GM08714 (cell line): Measurements from ENCODE around the gene NES.

Experiments
- H3K4me3 ChIP-seq: fragments of 200-500 bp; sonication (Bioruptor generic); 2 replicates; pipeline ENCODE4 v1.5.1; 2014; ENCODE audit warnings: mild to moderate bottlenecking, low read length, inconsistent platforms
- ZNF274 ChIP-seq: IDR thresholded peaks from 2 replicates; pipeline ENCODE4 v1.6.1; 2012; ENCODE audit warnings: mild to moderate bottlenecking, low read depth, low read length

NES gene

DNA sequence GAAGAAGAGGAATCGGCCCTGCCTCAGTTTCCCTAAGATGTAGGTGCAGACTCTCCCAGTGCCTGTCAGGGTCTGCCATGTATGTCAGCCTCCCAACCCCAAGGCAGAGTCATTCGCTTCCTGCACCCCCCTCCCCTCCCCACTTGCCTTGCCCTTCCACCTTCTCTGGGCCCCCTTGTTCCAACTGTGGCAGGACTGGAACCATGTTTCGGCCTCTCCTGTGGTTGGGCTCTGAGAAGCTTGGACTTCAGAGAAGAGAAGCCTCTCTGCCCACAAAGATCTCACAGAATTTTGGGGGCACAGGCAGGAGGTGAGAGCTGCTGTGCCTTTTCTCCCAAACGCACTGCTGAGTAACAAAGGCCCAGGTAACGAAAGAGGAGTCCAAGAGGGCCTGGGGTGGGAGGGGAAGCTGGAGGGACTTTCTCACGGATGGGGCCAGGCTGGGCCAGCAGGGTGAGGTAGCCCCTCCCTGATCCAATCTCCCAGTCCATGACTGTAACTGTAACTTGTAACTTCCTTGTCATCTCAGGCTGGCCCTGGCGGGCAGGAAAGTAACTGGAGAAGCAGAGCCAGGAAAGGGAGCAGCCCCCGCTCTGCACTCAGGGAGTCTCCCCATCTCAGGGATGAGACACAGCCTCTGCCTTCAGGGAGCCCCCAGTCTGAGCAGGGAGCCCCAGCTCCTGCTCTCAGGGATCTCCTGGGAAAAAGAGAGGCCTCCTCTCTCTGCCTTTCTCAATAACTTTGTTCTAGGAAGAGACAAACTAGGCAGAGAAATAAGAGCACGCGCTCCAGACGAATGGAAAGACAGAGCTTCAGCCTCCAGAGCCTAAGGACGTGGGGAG lies 16.9 kb upstream of the NES start:
- H3K4me3 ChIP-seq: no peak overlapping the region
- no peak for TF ChIP-seq ZNF274

DNA sequence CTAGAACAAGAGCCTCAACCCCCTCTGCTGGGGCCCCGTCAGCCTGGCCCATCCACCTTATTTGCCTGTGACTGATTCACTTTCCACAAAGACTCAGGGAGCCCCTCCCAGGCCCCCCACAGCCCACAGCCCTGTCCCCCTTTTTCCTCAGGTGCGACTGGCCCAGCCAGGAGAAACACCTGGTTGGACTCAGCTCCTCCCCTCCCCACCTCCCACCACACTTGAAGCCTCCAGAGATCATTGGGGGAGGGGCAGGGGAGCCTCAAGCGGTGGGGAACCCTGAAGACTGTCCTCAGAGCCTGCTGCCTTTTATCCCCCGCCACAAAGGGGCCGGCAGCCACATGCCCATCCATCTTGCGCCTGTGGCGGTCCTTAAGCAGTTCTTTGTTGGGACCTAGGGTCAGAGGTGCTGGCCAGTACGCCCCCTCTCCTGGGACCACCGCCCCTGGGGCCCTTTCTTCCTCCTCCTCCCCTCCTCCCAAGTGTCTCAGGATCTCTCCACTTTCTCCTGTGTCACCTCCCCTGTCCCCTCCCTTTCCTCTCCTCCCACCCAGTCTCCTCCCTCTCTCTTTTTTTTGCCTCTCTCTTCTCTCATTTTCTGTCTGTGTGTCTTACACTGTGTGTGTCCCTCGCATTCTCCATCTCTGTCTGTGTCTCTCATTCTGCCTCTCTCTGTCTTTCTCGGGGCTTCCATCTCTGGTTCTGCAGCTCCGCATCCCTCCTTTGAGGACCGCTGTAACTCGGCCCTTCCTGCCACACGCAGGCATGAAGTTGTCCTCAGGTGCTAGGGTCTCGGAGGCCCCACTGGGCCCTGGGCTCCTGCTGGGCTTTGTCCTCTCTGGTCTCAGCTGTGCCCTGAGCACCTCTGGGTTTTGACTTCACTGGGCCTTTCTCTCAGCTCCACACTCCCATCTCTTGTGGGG lies 16.0 kb upstream of the NES start:
- TF ChIP-seq ZNF274: no peak
- H3K4me3 ChIP-seq: no peak overlapping the region

DNA sequence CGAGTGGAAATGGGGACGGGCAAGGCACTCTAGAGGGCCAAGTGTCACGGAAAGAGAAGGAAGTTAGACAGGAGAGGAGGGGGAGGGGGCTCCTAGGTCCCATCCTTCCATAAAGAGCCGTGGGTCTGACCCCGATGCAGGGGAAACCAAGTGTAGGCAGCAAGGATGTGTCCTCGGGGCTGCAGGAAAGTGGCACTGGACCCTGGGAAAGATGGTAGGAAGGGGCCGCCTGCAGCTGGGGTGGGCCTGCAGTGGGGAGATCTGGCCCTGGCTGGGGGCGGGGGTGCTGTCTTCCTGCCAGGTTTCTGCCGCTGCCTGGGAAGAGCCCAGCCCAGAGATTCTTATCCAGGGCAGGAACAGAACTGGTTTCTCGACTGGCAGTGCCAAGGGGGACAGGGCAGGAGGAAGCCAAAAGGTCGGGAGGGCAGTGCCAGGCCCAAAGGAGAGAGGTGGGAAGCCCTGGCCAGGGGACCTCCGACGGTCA lies 15.3 kb upstream of the NES start:
- no peak for TF ChIP-seq ZNF274
- H3K4me3 ChIP-seq: no peak overlapping the region

DNA sequence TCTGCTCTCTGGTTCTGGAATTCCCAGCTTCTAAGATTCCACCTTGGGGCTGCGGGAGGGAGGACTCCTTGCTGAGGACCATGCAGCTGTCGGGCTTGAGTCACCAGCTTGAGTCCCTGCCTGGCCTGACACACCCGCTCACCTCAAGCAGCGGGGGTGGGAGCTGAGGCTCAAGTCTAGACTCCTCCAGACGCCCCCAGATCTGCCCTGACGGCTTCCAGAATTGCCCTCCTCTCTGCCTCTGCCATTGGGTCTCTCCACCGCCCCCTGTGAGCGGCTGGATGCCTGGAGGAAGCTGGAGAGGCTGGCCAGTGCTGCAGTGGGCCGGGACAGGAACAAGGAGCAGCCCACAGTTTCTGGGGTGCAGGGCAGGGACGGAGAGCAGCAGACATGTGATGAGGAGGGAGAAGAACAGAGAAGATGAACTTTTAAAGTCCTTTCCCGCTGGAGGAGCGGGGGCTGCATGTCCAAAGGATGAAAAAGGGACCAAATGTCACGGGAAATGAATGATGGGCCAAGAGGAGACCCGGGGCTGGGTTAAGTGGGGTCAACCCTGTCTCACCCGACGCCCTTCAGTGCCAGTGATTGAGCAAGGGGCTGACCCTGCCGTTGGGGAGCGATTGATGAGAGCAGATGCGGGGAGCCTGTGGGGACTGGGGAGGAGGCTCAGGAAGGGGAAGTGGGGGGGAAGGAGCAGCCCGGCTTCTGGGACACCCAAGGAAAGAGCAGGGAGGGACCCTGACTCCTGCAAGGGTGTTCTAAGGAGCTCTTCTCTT lies 14.6 kb upstream of the NES start:
- H3K4me3 ChIP-seq: no peak overlapping the region
- no peak for TF ChIP-seq ZNF274

DNA sequence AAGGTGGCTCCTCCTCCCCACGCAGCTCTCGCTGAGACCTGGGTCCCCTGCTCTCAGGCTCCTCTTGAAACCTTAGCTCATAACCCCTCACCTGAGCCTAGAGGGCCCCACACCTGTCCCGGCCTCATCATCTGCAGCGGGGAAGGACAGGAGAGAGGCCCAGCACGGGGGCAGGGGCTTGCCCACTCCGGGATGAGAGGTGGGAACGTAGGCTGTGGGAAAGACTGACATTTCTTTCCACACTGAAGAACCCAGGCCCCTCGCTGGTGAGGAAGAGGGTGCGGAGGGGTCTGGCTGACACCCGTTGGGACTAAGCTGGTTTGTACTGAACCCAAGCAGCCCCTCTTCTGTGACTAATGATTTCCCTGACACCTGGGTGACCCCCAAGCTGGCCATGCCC lies 14.0 kb upstream of the NES start:
- H3K4me3 ChIP-seq: no peak overlapping the region
- TF ChIP-seq ZNF274: no peak

DNA sequence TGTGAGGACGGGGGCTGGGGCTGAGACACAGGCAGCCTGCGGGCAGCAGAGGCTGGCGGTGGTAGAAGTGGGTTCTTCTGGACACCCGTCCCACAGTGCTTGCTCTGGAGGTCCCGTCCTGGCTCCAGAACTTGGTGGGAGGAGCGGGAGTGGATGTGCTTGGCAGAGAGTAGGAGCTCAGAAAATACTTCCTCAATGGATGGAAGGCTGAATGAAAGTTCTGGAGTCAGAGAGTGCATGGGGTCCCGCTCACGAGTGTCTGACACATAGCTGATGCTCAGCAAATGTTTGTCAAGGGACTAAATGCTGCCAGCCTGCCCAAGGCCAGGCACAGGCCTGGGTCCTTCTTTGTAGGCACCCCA lies 13.4 kb upstream of the NES start:
- no peak for TF ChIP-seq ZNF274
- H3K4me3 ChIP-seq: no peak overlapping the region

DNA sequence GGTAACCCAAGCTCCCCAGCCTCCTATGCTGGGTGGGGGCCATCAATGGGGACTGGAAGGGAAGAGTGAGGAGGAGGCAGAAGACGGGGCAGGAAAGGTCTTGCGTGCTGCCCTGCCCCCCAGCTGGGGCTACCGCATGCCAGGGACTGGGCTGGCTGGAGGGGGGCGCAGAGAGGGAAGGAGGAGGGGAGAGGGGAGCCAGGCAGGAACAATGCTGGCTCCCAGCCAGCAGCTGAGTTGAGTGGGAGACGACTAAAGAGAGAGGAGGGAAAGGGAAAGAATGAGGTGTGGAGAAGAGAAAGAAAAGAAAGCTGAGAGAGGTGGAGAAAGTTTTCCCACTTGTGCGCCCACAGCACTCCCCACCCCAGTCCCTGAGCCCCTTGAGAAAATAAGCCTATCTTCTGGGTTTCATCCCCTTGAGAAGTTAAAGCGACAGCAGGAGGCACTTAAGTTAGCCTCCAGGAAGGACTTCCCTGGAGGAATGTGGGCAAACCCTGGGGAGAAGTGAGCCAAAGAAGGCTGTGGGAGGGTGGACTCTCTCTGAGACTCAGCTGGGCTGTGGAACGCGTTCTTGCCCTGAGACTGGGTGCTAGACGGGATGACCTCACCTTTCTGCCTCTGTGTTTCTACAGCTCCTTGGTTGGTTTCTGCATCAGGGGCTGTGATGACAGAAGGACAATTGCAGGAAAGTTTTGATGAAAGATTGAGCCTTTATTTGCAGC lies 12.9 kb upstream of the NES start:
- no peak for TF ChIP-seq ZNF274
- no peak overlapping the region for H3K4me3 ChIP-seq

DNA sequence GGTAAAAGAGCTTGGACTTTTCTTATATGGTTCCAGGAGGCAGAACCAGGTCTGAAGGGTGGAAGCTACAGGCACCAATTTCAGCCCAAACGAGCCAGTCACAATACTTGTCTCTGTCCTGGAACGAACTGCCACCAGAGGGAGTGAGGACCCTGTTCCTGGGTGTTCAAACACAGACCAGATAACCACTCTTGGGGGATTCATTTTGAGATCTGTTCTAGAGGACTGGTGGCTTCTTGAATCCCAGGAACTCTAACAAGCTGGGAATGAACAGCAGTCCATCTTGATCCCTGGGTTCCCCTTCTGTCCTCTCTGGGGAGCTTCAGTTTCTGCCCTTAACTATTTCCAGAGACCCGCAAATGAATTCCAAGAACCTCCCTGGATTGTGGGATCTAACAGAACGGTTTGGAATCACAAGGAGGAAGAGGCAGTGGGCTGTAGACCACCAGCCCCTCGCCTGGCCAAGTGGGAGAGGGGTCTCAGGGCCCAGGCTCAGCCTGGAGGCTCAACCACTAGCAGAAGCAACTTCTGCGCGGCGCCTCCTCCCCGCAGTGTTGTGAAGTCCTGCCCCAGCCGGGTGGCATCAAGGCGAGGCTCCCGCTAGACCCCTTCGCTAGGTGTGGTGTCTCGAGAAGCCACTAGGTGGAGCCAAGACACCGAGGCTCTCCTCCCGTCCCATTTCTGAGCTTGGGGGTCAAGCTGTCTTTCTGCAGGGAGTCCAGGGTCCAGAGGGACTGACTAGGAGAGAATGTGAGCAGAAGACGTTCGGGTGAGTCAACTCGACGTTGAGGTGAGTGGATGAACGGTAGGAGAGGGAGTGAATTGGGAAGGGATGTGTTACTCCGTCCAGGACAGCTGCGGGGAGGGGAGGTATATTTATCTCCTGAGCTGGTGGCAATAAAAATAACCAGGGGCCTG lies 12.1 kb upstream of the NES start:
- no peak for TF ChIP-seq ZNF274
- no peak overlapping the region for H3K4me3 ChIP-seq

DNA sequence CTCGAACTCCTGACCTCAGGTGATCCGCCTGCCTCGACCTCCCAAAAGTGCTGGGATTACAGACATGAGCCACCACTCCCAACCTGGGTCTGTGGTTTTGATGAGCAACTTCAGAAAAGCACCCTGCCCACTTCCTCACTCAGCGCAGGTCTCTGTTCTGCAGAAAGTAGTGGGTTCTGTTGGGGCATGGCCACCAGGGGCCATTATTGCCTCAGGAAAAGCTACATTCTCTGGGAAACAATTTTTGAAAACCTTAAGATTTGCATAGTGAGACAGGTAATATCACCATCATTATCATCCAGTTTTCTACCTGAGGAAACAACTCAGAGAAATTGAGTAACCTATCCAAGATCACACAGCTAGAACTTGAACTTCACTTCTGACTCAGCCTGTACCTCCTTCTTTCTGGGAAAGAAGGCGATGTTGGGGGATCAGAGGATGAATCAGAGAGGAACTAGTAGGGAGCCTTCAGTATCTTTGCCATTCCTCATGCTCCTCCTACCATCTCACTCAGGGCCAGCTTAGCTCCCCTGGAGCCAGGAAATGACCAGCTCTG lies 7.1 kb upstream of the NES start:
- H3K4me3 ChIP-seq: no peak overlapping the region
- no peak for TF ChIP-seq ZNF274

DNA sequence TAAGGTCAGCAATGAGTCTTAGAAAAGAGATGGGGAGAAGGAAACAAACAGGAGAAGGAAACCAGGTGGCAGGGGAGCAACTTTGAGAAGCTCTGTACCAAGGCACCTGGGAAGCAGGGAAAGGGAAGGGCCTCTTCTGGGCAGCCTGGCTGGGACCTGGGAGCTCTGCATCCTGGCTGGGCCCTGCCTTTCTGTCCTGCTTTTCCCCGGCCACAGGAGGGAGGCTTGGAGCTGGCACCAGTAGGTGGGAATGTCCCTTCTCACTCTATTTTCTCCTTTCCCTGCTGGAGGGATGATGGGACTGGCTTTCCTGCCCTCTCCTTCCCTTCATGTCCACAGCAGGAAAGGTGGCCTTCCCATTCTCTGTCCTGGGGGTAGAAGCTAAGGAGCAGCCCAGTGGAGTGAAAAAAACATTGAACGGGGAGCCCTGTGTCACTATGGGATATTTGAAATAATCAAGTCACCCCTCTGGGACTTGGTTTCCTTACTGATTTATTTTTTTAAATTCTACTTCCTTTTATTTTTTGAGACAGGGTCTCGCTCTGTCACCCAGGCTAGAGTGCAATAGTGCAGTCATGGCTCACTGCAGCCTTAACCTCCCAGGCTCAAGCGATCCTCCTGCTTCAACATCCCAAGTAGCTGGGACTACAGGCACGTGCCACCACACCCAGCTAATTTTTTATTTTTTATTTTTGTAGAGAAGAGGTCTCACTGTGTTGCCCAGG lies 5.1 kb upstream of the NES start:
- TF ChIP-seq ZNF274: no peak
- H3K4me3 ChIP-seq: no peak overlapping the region

DNA sequence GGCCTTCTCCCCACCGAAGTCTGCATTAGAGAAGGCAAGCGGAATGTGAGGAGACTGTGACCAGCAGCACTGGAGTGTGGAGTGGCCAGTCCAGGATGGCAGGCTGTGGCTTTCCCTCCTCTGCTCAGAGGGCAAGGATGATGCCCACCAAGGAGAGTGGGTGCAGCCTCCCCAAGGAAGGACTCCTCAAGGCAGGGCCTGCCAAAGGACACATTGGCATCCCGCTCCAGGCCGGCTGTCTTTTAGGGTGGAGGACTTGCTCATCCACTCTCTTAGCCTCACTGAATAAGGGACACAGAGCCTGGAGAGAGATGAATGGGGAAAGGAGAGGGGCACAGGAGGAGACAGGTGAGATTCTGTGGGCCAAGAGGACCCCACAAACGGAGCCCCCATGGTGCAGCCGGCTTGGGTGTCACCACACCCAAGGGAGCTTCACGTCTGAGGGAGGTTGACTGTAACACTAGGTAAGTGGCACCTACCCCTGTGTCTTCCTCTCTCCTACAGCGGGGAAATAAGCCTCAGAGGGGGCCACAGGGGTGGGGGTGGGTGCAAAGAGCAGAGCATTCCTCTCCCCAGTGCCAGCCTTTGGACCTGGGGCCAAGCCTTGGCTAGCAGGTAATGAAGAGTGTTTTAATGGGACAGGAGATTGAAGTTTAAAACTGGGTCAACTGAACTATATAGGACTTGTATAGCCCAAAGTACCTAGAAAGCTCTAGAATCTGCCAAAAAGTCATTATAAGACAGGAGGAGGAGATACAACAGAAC lies 4.2 kb upstream of the NES start:
- TF ChIP-seq ZNF274: no peak
- H3K4me3 ChIP-seq: no peak overlapping the region
